OCI-LY1 (cell line): ENCODE data around the gene IQCM.

Experiments
- EZH2 ChIP-seq: fragments of 200-600 bp; sonication (generic), shearing (Covaris generic); IDR thresholded peaks from 2 replicates; pipeline ENCODE4 v1.8.0; 2017; ENCODE audit warnings: borderline replicate concordance, mixed run types, mild to moderate bottlenecking, antibody characterized with exemption, low read length, moderate library complexity, mixed read lengths
- TF ChIP-seq, protein P1 (sequence below): fragments of 200-600 bp; sonication (generic), shearing (Covaris generic); IDR thresholded peaks from 2 replicates; pipeline ENCODE4 v1.5.1; 2017; ENCODE audit warnings: mild to moderate bottlenecking, antibody characterized with exemption, low read length, moderate library complexity, mixed read lengths

DNA sequence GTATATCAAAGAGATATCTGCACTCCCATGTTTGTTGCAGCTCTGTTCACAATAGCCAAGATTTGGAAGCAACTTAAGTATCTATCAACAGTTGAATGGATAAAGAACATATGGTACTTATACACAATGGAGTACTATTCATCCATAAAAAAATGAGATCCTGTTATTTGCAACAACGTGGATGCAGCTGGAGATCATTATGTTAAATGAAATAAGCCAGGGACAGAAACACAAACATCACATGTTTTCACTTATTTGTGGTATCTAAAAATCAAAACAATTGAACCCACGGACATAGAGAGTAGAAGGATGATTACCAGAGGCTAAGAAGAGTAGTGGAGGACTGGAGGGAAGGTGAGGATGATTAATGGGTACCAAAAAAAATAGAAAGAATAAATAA, 14.2 kb downstream of the IQCM start:
- TF ChIP-seq, protein P1, sequence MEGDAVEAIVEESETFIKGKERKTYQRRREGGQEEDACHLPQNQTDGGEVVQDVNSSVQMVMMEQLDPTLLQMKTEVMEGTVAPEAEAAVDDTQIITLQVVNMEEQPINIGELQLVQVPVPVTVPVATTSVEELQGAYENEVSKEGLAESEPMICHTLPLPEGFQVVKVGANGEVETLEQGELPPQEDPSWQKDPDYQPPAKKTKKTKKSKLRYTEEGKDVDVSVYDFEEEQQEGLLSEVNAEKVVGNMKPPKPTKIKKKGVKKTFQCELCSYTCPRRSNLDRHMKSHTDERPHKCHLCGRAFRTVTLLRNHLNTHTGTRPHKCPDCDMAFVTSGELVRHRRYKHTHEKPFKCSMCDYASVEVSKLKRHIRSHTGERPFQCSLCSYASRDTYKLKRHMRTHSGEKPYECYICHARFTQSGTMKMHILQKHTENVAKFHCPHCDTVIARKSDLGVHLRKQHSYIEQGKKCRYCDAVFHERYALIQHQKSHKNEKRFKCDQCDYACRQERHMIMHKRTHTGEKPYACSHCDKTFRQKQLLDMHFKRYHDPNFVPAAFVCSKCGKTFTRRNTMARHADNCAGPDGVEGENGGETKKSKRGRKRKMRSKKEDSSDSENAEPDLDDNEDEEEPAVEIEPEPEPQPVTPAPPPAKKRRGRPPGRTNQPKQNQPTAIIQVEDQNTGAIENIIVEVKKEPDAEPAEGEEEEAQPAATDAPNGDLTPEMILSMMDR: no peak
- TF ChIP-seq EZH2: no peak
